K562 (cell line): Measurements from ENCODE around the gene GLCCI1. TPM values are rescaled to one million over a fixed set of nuclear protein-coding genes. Genes with fewer than 3 reads are reported as not detected.
A peak's percentile ranks its signal among the peaks of the same experiment; 100 is the strongest.

ENCODE experiments used
- ATAC-seq: fragments of 200-7000 bp; cut with Tn5 transposase; 3 replicates; pipeline ENCODE4 v1.9.1; 2020; ENCODE audit warnings: moderate library complexity
- BruUV-seq: library from RNA; stranded (reverse); fragments of 400-500 nt; replicated peaks from 2 replicates; lab custom pipeline; 2021; lab: Mats Ljungman, UMichigan
- CTCF ChIA-PET: fragments of 300-600 bp; formaldehyde crosslinking; extraction: SDS; loops from one replicate; lab custom pipeline; 2021; ENCODE audit warnings: low intra/inter-chr PET ratio; lab: Yijun Ruan, JAX
- POLR2A ChIA-PET: fragments of 300-600, 350-650 bp; sonication (Branson Sonifier 250); formaldehyde crosslinking; extraction: SDS; loops from one replicate; lab custom pipeline; 2021; ENCODE audit warnings: antibody characterized with exemption, inconsistent platforms; lab: Yijun Ruan, JAX
- DNase-seq, 4 experiments: peaks; one replicate each; pipeline versions ENCODE4 v3.0.0 to v3.0.0-alpha.2; 2011 to 2018; ENCODE audit warnings: low spot score in 3 of 4, mixed read lengths in 3 of 4; ENCODE audit errors: extremely low read depth in 1 of 4
- FAIRE-seq: peaks from 2 replicates; lab custom pipeline; 2011; peaks lifted over from hg19 to GRCh38; lab: Jason Lieb, UNC
- H2AFZ ChIP-seq: 2 replicates; pipeline ENCODE4 v1.6.0; 2011; ENCODE audit warnings: low read depth, low read length, control low read depth, inconsistent platforms
- H3K27ac ChIP-seq: fragments of 200-600 bp; 3 replicates; pipeline ENCODE4 v1.8.0; 2011; ENCODE audit warnings: low read depth, mild to moderate bottlenecking, control low read depth, inconsistent platforms, low read length, moderate library complexity, mixed read lengths; ENCODE audit errors: extremely low read depth
- H3K27me3 ChIP-seq, 2 experiments: fragments of 300-600 bp in 1 of 2; 2 replicates in 1 of 2; 3 replicates in 1 of 2; pipeline versions ENCODE4 v1.6.0 to v1.8.0; 2011; ENCODE audit warnings: inconsistent platforms in 2 of 2, low read length in 2 of 2, mild to moderate bottlenecking in 1 of 2, mixed read lengths in 1 of 2, moderate library complexity in 1 of 2; ENCODE audit not compliant: control insufficient read depth in 2 of 2, insufficient read depth in 2 of 2
- H3K36me3 ChIP-seq: fragments of 300-600 bp; 3 replicates; pipeline ENCODE4 v1.8.0; 2011; ENCODE audit warnings: mild to moderate bottlenecking, low read length, inconsistent platforms; ENCODE audit not compliant: control insufficient read depth, insufficient read depth
- H3K4me1 ChIP-seq, 2 experiments: fragments of 200-600 bp in 1 of 2; replicated peaks in 1 of 2; 2 replicates in 1 of 2; 3 replicates in 1 of 2; pipeline versions ENCODE4 v1.5.1 to v1.8.0; 2011; ENCODE audit warnings: inconsistent platforms in 2 of 2, low read length in 2 of 2, mild to moderate bottlenecking in 1 of 2, mixed read lengths in 1 of 2, moderate library complexity in 1 of 2; ENCODE audit not compliant: control insufficient read depth in 2 of 2, insufficient read depth in 2 of 2
- H3K4me2 ChIP-seq: 2 replicates; pipeline ENCODE4 v1.6.1; 2011; ENCODE audit warnings: low read length, control low read depth, inconsistent platforms, mixed read lengths; ENCODE audit not compliant: insufficient read depth
- H3K4me3 ChIP-seq: fragments of 200-600 bp; sonication (generic), shearing (Covaris generic); 2 replicates; pipeline ENCODE4 v1.5.1; 2016; ENCODE audit warnings: control low read depth, inconsistent platforms
- H3K79me2 ChIP-seq: fragments of 200-600 bp; 3 replicates; pipeline ENCODE4 v1.8.0; 2011; ENCODE audit warnings: low read length, inconsistent platforms; ENCODE audit not compliant: control insufficient read depth, insufficient read depth
- H3K9ac ChIP-seq, 2 experiments: 2 replicates each; pipeline versions ENCODE4 v1.6.0 to v1.6.1; 2011; ENCODE audit warnings: low read depth in 2 of 2, low read length in 2 of 2, control low read depth in 1 of 2, inconsistent platforms in 1 of 2, mild to moderate bottlenecking in 1 of 2, mixed read lengths in 1 of 2; ENCODE audit not compliant: insufficient read depth in 1 of 2
- H3K9me1 ChIP-seq: one replicate; pipeline ENCODE4 v1.6.0; 2011; ENCODE audit warnings: inconsistent platforms, mild to moderate bottlenecking, low read length, moderate library complexity; ENCODE audit not compliant: control insufficient read depth, insufficient read depth
- H3K9me3 ChIP-seq: replicated peaks from 2 replicates; pipeline ENCODE4 v1.5.1; 2011; ENCODE audit warnings: low read depth, low read length, inconsistent platforms; ENCODE audit not compliant: control insufficient read depth, insufficient read depth
- H4K20me1 ChIP-seq: replicated peaks from 2 replicates; pipeline ENCODE4 v1.6.1; 2011; ENCODE audit warnings: low read length, inconsistent platforms, mixed read lengths; ENCODE audit not compliant: control insufficient read depth, insufficient read depth
- BRCA1 ChIP-seq, 2 experiments: fragments of 450-650 bp in 1 of 2; sonication (generic) in 1 of 2; formaldehyde crosslinking in 1 of 2; IDR thresholded peaks; 2 replicates each; pipeline versions ENCODE4 v1.5.0 to v1.6.1; 2017 to 2020; ENCODE audit warnings: mild to moderate bottlenecking in 1 of 2, missing genetic modification reagents in 1 of 2
- DNMT1 ChIP-seq: fragments of 450-650 bp; IDR thresholded peaks from 2 replicates; pipeline ENCODE4 v1.6.1; 2016; ENCODE audit warnings: antibody characterized with exemption, mild to moderate bottlenecking
- FUS ChIP-seq: fragments of 200-400 bp; formaldehyde crosslinking; optimal IDR thresholded peaks from 2 replicates; pipeline ENCODE3; 2017; ENCODE audit warnings: low read depth, low read length
- HES1 ChIP-seq: fragments of 450-650 bp; IDR thresholded peaks from 2 replicates; pipeline ENCODE4 v1.6.1; 2016; ENCODE audit warnings: low read depth, mild to moderate bottlenecking, moderate library complexity
- PBX2 ChIP-seq, 2 experiments: IDR thresholded peaks in 1 of 2; conservative IDR thresholded peaks in 1 of 2; 2 replicates each; pipeline ENCODE4 v1.6.1; 2016; ENCODE audit warnings: low read depth in 2 of 2, mild to moderate bottlenecking in 1 of 2, missing compliant biosample characterization in 1 of 2, missing genetic modification characterization in 1 of 2, moderate library complexity in 1 of 2
- ZNF717 ChIP-seq: fragments of 250-450 bp; sonication (Bioruptor Pico); IDR thresholded peaks from 2 replicates; pipeline ENCODE4 v1.5.0; 2021
- ZNF780A ChIP-seq: fragments of 250-450 bp; sonication (Bioruptor Pico); IDR thresholded peaks from 2 replicates; pipeline ENCODE4 v1.5.0; 2021; ENCODE audit warnings: mild to moderate bottlenecking
- WGBS: fragments of 100-300 bp; shearing (Covaris generic); methylation state at CpG from one replicate; pipeline ENCODE4 v1.1.6; 2016; ENCODE audit warnings: low coverage, mixed read lengths; ENCODE audit not compliant: insufficient coverage; ENCODE audit errors: missing lambda C conversion rate; 5-methylcytosine and 5-hydroxymethylcytosine counted together
- in situ Hi-C: fragments of 300-500 bp; cut with MboI; formaldehyde crosslinking; loops from 4 replicates; pipeline ENCODE4 v1.15.0; 2018; ENCODE audit warnings: inconsistent platforms, mixed read lengths
- intact Hi-C: fragments of 100-400 bp; cut with micrococcal nuclease; formaldehyde crosslinking; loops from 2 replicates; pipeline ENCODE4 v1.14.2; 2022
- polyA plus RNA-seq, 8 experiments: library from polyadenylated mRNA; depleted of rRNA in 4 of 8; stranded (reverse) in 5 of 8; unstranded in 3 of 8; fragments of >200 nt; fragmentation: Nextera tagmentation in 2 of 8; fragmentation: Illumina TruSeq in 1 of 8; extraction: Ambion mirVana in 2 of 8; extraction: Trizol in 1 of 8; gene quantifications; 2 replicates each; pipeline versions ENCODE4 v1.2.1 to v1.2.3, GENCODE V29; 2011 to 2014; ENCODE audit warnings: inconsistent platforms in 1 of 8, missing spikeins in 1 of 8
- total RNA-seq, 7 experiments: library from RNA; depleted of rRNA in 6 of 7; stranded (reverse); fragments of >200 nt in 6 of 7; fragmentation: Illumina TruSeq in 2 of 7; extraction: Trizol in 2 of 7; gene quantifications; 2 replicates each; pipeline versions ENCODE4 v1.2.1 to v1.2.3, GENCODE V29; 2011 to 2021; ENCODE audit warnings: low replicate concordance in 1 of 7

GLCCI1 gene
- total and polyA plus RNA-seq, 9 of the 15 experiments (the other 6 are each of a cell fraction or from before 2014, with no cell fraction given), result 2.7 to 11.9 (median 7.2) TPM

- CTCF ChIA-PET, result no interaction called here
- ATAC-seq, result no peak
Measured at GRCh38 chr7:8128449-8129317, 160.1 kb downstream of the GLCCI1 start.

GRCh38 chr7:8129318-8129659 lies 160.7 kb downstream of the GLCCI1 start:
- ATAC-seq (no peak), DNase-seq (no peak), FAIRE-seq (no peak)
- no peak overlapping the region for H3K4me2 ChIP-seq
- no peaks in the 10 kb centered on the region for H3K79me2 ChIP-seq
- ChIA-PET POLR2A (no interaction called here), CTCF (no interaction called here)
- in situ Hi-C loops, result no loop called here
- no peaks in the 10 kb centered on the region; the same call in 2 of the 3 replicates for H3K36me3 ChIP-seq
- no peak overlapping the region for H3K9ac ChIP-seq
- H3K27ac ChIP-seq, result no peak overlapping the region
- H3K9me3 ChIP-seq, result no peaks in the 10 kb centered on the region
- no peaks in the 10 kb centered on the region for H3K9me1 ChIP-seq
- H3K4me1 ChIP-seq, result peaks cover 5 to 36% of the 10 kb centered on the region in 2 experiments; a peak in 4 of 5 replicates
- no peak overlapping the region for H2AFZ ChIP-seq
- WGBS, result 42% methylated on average over 1 of the region's 1 CpG
- intact Hi-C loops, result no loop called here
- no peak overlapping the region for H3K4me3 ChIP-seq
- no peaks in the 10 kb centered on the region for H4K20me1 ChIP-seq
- no peaks in the 10 kb centered on the region for H3K27me3 ChIP-seq
- no TSS peak for BruUV-seq
- TF ChIP-seq HES1 (no peak), ZNF780A (CRISPR knock-in tag) (no peak), PBX2 (CRISPR knock-in tag; IDR thresholded peaks at IDR 0.05; ENCODE audit: low read depth) (no peak), PBX2 (tag; conservative IDR thresholded peaks at IDR 0.05; ENCODE audit: low read depth) (0 out of 2 replicates have a peak, but pooled peaks have one; percentile 16), DNMT1 (no peak)

More at GRCh38 chr7:8128449-8129317, 160.1 kb downstream of the GLCCI1 start:
- intact Hi-C loops (no loop called here), in situ Hi-C loops (no loop called here)
- no peak for FAIRE-seq
- 79% methylated on average over 12 of the region's 12 CpGs for WGBS
- H3K9me3 ChIP-seq, result no peaks in the 10 kb centered on the region
- H3K9ac ChIP-seq, result no peak overlapping the region
- H3K27ac ChIP-seq, result no peak overlapping the region
- H2AFZ ChIP-seq, result no peak overlapping the region
- no peak overlapping the region for H3K4me2 ChIP-seq
- H3K4me1 ChIP-seq, result peaks cover 5 to 31% of the 10 kb centered on the region in 2 experiments; a peak in 4 of 5 replicates
- no TSS peak for BruUV-seq
- TF ChIP-seq FUS, result no peak
- no peak for TF ChIP-seq BRCA1 (IDR thresholded peaks at IDR 0.05)
- TF ChIP-seq BRCA1 (CRISPR knock-in tag; IDR thresholded peaks at IDR 0.05), result no peak
- TF ChIP-seq ZNF717 (CRISPR knock-in tag), result no peak
- no peak for DNase-seq
- H3K79me2 ChIP-seq, result no peaks in the 10 kb centered on the region
- H3K36me3 ChIP-seq, result no peaks in the 10 kb centered on the region; the same call in 2 of the 3 replicates
- POLR2A ChIA-PET, result interaction anchor here (0.9 kb wide), 1 partner anchor 10 kb away, joined by 4 read pairs; no protein-coding TSS in a partner anchor
- H3K4me3 ChIP-seq, result no peak overlapping the region
- H3K9me1 ChIP-seq, result no peaks in the 10 kb centered on the region
- H3K27me3 ChIP-seq, result no peaks in the 10 kb centered on the region
- no peaks in the 10 kb centered on the region for H4K20me1 ChIP-seq
